SIG-M5 treated with dmso at 0.1 percent for 504 hours (cell line): ENCODE data around the gene EVC2.
"Not testable (repeated sequence)": the region's sequence is repeated elsewhere in the genome, so short reads cannot be mapped to it uniquely, and the experiment has no call there.

Experiments used
- DNase-seq: peaks from one replicate; lab custom pipeline; 2025; ENCODE audit not compliant: unreplicated experiment; lab: John Stamatoyannopoulos, UW

EVC2 gene

GRCh38 chr4:5742968-5743367 is 34.6 kb upstream of the EVC2 start:
- DNase-seq = no peak

- no peak for DNase-seq
Observed at GRCh38 chr4:5742388-5742787, 34.0 kb upstream of the EVC2 start.

DNA sequence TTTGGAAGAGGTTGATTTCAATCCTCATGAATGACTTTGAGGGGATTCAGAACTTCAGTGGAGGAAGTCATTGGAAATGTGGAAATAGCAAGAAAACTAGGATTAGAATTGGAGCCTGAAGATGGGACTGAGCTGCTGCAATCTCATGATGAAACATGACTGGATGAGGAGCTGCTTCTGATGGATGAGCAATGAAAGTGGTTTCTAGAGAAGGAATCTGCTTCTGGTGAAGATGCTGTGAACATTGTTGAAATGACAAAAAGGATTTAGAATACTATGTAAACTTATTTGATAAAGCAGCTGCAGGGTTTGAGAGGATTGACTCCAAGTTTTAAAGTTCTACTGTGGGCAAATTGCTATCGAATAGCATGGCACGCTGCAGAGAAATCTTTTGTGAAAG is 29.7 kb upstream of the EVC2 start:
- DNase-seq = no peak

DNA sequence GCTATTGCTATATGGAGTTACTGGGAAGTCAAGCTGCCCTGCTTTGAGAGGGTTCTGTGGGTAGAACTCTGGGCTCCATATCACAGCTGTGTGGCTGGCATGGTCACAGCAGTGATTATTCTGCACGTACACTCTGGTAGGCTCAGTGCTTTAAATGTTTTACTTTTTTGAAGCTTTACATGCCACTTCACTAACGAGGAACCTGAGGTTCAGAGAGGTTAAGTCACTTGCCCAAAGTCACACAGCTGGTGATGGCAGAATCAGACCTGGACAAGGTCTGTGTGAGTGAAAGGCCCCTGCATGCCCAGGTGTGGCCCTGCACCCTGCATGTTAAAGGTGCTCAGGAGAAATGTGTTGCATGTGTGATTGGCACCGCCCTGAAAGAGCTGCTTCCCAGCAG is 27.1 kb upstream of the EVC2 start:
- no peak for DNase-seq

DNA sequence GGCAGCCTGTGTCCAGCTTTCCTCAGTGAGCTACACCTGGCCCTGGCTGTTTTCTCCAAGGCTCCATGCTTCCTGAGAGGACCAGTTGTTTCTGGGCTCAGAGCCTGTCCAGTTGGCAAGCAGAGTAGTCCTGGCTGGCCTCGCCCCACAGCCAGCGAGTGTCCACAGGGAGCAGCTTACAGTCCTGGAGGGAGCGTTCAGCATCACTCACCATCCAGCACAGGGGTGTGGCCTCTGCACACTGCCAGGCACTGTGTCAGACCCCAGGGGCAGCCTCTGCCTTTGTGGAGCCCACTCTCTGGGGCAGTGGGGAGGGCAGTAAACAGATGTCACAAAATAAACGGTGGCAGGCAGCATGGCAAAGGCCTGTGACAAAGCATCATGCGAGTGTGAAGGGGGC is 26.5 kb upstream of the EVC2 start:
- no peak for DNase-seq

DNA sequence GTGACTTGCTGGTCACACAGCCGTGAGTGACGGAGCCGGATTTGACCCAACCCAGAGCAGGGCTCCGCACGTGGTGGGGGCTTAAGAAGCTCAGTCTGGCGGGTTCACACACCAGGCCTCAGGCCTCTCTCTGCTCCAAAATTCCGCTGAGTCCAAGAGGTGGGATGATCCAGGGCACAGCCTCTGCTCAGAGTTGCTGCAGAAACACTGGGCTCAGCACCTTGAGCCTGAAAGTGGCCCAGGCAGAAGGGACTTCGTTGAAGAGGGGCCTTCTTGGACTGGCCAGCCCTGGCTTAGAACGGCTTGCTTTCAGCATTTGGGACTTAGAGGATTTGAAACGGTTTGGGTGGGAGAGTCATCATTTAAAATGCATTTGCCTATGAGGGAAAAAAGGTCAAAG is 23.8 kb upstream of the EVC2 start:
- DNase-seq = no peak

- DNase-seq = no peak
Observed at GRCh38 chr4:5730993-5731990, 22.9 kb upstream of the EVC2 start.

DNA sequence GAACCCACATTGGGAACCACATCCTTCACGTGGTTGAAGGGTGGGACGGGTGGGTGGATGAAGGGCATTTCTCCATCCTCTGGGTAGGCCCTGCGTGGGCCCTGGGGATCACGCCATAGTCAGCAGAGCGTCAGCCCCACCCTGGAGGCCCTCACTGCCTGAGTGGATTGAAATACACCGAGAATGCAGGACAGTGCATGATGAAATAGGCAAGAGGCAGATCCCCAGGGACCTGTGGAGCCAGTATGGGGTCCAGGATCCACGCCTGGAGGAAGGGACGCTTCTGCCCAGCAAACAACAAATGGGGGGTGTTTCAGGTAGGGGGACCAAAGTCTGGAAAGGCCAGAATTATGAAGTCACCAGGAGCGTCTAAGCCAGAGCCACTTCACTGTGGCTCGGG is 22.1 kb upstream of the EVC2 start:
- DNase-seq = no peak

DNA sequence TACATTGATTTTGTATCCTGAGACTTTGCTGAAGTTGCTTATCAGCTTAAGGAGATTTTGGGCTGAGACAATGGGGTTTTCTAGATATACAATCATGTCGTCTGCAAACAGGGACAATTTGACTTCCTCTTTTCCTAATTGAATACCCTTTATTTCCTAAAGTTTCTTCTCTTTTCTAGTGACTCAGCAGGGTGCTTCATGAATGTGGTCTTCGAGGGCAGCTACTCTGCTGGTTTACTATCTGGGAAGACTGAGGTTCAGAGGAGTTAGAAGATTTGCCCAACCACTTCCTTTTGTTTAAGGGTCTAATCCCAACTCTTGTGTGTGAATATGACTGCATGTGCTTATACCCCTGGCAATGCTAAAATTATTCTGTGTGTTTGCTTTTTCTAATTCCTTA is 20.1 kb upstream of the EVC2 start:
- not testable (repeated sequence) for DNase-seq

- no peak for DNase-seq
Observed at GRCh38 chr4:5724377-5724776, 16.0 kb upstream of the EVC2 start.

DNA sequence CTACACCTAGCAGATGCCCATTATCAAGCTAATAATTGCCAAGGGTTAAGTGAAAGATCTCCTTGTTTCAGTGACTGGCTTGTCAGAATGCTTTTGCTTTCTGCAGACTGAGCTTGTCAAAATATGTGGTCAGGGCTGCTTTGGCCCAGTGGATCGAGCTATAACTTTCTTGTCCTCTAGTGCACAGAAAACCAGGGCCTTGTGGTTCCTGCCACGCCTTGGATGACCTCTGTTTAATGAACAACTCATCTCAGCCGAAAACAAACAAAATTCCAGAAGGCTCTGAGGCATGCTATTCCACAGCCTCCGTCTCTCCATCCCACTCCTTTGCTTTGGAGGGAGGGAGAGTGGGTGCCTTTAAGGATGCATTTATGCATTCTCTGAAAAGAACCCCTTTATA is 14.0 kb upstream of the EVC2 start:
- no peak for DNase-seq

GRCh38 chr4:5721923-5722322 is 13.6 kb upstream of the EVC2 start:
- DNase-seq = no peak

DNA sequence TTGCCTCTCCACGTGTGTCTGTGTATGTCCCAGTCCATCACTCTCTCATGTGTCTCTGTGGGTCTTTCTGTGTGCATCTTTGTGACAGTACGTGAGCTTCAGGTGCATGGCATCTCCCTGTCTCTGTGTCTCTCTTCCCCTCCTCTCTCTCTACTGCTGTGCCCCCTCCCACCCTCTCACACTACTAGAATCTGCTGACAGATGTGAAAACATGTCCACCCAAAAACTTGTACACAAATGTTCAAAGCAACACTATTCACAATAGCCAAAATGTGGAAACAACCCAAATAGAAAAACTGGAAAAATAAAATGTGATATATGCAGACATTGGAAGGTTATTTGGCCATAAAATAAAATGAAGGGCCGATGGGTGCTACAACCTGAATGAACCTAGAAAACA is 12.6 kb upstream of the EVC2 start:
- DNase-seq = no peak

DNA sequence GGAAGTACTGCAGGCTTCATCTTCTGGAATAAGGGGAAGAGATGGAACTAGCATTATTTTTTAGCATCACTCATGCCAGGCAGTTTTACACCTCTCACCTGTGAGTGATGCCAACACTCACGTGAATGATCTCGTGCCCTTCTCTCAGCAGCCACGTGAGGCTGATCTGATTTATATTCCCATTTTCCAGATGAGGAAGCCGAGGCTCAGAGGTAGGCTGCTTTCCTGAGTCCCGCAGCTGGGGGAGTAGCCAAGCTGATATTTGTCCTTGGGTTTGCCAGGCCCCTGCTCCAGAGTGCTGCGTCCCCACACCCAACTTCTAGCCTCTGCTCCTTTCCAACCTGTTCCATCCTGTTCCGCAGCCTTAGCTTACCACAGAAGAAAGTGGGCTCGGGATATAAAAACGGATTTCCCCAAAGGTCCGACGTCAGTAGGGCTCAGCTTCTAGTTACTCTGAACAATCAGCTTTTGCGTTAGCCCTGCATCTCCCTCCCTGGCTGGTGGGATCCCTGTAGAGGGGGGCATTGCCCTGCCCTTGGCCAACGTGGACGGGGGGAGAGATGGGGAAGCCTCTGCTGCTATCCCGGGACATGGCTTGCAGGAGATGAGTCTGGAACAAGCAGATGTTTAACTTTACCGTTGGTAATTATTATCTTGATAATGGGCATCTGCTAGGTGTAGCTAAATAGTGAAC is 11.9 kb upstream of the EVC2 start:
- no peak for DNase-seq

- DNase-seq = no peak
Observed at GRCh38 chr4:5719350-5720055, 11.1 kb upstream of the EVC2 start.

DNA sequence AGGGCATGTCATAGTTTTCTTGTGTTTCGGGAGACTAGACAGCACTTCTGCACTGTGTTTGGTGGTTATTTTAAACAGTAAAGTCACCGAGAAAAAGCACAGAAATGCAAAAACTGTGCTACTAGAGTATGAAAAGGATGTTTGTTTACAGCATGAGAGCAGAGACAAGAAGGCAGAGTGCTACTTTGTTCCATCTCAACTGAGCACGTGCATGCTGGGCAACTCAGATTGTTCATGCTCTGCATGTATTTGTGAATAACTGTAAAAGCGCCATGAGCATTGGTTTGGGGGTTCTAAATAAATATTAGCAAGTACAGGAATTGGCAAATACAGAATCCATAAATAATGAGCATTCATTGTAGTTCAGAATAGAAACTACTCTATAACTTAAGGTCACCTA is 10.1 kb upstream of the EVC2 start:
- no peak for DNase-seq

DNA sequence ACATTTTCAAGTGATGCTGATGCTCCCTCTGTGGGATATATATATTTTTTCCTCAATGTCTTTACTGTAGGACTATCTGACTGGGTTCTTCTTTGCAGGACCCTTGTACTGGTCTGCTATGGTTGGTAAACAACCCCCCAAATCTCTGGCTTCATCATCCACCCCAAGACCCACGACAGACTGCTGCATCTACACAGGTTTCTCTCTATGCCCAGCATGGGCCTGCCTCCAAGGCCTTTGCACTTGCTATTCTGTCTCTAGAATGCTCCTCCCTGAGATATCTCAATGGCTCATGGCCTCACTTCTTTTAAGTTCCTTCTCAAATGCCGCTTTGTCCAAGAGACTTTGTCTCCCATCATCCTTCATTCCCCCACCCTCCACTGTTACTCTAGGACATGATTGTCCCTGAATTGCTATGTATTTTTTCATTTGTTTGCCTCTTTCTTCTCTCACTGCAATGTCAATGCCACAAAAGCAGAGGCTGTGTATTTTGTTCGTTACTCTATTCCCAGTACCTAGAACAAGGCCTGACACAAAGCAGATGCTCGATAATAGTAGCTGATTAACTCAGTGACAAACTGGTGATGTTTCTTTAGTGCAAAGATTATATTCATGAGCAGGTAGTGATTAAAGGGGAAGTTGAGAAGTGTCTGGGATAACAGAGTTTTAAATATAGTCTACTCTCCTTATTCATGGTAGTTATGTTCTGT is 9.2 kb upstream of the EVC2 start:
- no peak for DNase-seq

- no peak for DNase-seq
Observed at GRCh38 chr4:5716391-5716790, 8.0 kb upstream of the EVC2 start.

DNA sequence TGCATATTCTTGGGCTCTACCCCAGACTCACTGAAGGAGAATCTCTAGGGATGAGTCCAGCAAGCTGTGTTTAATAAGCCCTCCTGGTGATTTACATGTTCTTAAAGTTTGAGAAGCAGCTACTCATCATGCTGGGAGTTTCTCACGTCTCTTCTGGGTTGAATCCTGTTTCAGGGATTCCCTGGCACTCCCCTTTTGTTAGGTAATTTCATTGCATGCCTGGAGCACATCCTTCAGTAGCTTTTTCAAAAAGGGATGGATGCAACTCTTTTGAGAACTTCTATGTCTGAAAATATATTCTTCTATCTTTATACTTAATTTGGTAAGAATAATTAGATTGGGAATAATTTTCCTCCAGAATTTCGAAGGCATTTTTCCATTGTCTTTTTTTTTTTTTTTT is 7.0 kb upstream of the EVC2 start:
- no peak for DNase-seq

GRCh38 chr4:5713861-5714260 is 5.5 kb upstream of the EVC2 start:
- DNase-seq = no peak

DNA sequence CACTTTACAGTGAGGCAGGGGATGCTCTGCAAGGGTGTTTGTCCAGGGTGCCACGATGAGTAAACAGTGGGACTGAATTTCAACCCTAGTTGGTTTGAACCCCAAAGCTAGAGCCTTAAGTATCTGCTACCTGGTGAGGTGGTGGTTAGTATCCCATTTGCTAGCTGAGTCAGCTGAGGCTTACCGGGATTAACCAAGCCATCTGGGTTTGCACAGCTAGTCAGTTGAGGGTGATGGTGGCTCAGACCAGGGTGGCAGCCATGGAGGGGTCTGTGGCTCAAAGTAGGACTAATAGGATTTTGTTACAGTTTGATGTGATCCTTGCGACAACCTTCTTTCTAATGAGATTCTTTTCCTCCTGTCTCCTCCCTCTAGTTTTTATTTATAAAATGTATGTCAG is 4.6 kb upstream of the EVC2 start:
- DNase-seq = no peak
